Suprapubic skin (tissue), 4 donors: ENCODE data around the gene CYP27A1. TPM values are rescaled to one million over a fixed set of nuclear protein-coding genes. Genes with fewer than 3 reads are reported as not detected.
A peak's percentile ranks its signal among the peaks of the same experiment; 100 is the strongest.

Experiments used
- DNase-seq, 2 donors: peaks; one replicate each; pipeline ENCODE4 v3.0.0-alpha.2; 2019; ENCODE audit warnings: low spot score in 2 of 2
- H3K27ac ChIP-seq: fragments of 200-600 bp; sonication (generic); one replicate; pipeline ENCODE4 v1.5.1; 2019
- H3K27me3 ChIP-seq: fragments of 200-600 bp; sonication (generic); one replicate; pipeline ENCODE4 v1.5.1; 2019
- H3K36me3 ChIP-seq: fragments of 200-600 bp; sonication (generic); one replicate; pipeline ENCODE4 v1.5.1; 2019
- H3K4me1 ChIP-seq: fragments of 200-600 bp; sonication (generic); one replicate; pipeline ENCODE4 v1.5.1; 2019
- H3K4me3 ChIP-seq: fragments of 200-600 bp; sonication (generic); one replicate; pipeline ENCODE4 v1.5.1; 2019; ENCODE audit warnings: mild to moderate bottlenecking
- H3K9me3 ChIP-seq: fragments of 200-600 bp; sonication (generic); one replicate; pipeline ENCODE4 v1.5.1; 2019
- EP300 ChIP-seq: sonication (generic); formaldehyde crosslinking; IDR thresholded peaks from one replicate; pipeline ENCODE4 v1.6.1; 2017; ENCODE audit warnings: antibody characterized with exemption
- POLR2A ChIP-seq, 2 donors: fragments of 450-650 bp; IDR thresholded peaks; one replicate each; pipeline ENCODE4 v1.6.1; 2017; ENCODE audit warnings: antibody characterized with exemption in 2 of 2, mild to moderate bottlenecking in 2 of 2, moderate library complexity in 2 of 2
- POLR2AphosphoS5 ChIP-seq, 3 donors: sonication (generic); formaldehyde crosslinking; IDR thresholded peaks; one replicate each; pipeline ENCODE4 v1.6.1; 2017; ENCODE audit warnings: antibody characterized with exemption in 3 of 3
- WGBS: methylation state at CpG from one replicate; pipeline ENCODE4 v1.1.5; 2018; 5-methylcytosine and 5-hydroxymethylcytosine counted together
- total RNA-seq, 4 donors: library from RNA; depleted of rRNA; stranded (reverse); fragments of >200 nt; gene quantifications; one replicate each; pipeline ENCODE4 v1.1.0, GENCODE V29; 2016
- TF ChIP-seq, protein P1 (sequence below), 2 donors: fragments of 200-600 bp in 1 of 2; fragments of 450-650 bp in 1 of 2; sonication (generic) in 1 of 2; IDR thresholded peaks; one replicate each; pipeline ENCODE4 v1.5.1; 2016 to 2019; ENCODE audit warnings: antibody characterized with exemption in 2 of 2, mild to moderate bottlenecking in 1 of 2, moderate library complexity in 1 of 2

CYP27A1 gene
- total RNA-seq, 4 donors from 2014 or later = 17.4 to 30.7 (median 21.8) TPM

- 2% methylated on average over 27 of the region's 47 CpGs for WGBS
- TF ChIP-seq POLR2AphosphoS5 (IDR thresholded peaks at IDR 0.05) = no peak
- TF ChIP-seq, protein P1, sequence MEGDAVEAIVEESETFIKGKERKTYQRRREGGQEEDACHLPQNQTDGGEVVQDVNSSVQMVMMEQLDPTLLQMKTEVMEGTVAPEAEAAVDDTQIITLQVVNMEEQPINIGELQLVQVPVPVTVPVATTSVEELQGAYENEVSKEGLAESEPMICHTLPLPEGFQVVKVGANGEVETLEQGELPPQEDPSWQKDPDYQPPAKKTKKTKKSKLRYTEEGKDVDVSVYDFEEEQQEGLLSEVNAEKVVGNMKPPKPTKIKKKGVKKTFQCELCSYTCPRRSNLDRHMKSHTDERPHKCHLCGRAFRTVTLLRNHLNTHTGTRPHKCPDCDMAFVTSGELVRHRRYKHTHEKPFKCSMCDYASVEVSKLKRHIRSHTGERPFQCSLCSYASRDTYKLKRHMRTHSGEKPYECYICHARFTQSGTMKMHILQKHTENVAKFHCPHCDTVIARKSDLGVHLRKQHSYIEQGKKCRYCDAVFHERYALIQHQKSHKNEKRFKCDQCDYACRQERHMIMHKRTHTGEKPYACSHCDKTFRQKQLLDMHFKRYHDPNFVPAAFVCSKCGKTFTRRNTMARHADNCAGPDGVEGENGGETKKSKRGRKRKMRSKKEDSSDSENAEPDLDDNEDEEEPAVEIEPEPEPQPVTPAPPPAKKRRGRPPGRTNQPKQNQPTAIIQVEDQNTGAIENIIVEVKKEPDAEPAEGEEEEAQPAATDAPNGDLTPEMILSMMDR (IDR thresholded peaks at IDR 0.05) = no peak
- no peak for TF ChIP-seq POLR2A (IDR thresholded peaks at IDR 0.05)
- no peak for TF ChIP-seq EP300
- Histone ChIP-seq H3K36me3 (no peaks in the 10 kb centered on the region), H3K4me3 (peak overlapping the region; percentile 52), H3K27ac (peak overlapping the region; percentile 41), H3K27me3 (peaks cover 88% of the 10 kb centered on the region), H3K9me3 (no peaks in the 10 kb centered on the region), H3K4me1 (peaks cover 33% of the 10 kb centered on the region)
- peak; percentile 67 to 76 for DNase-seq
These were observed 78.3 kb downstream of the CYP27A1 start for GRCh38 chr2:218859988-218860831.

- H3K27me3 ChIP-seq = peaks cover 88% of the 10 kb centered on the region
- H3K27ac ChIP-seq = no peak overlapping the region
- WGBS = 6% methylated on average over 12 of the region's 21 CpGs
- H3K4me3 ChIP-seq = peak overlapping the region; percentile 52
- DNase-seq = peak; percentile 62 to 77
- H3K4me1 ChIP-seq = peaks cover 40% of the 10 kb centered on the region
- H3K36me3 ChIP-seq = no peaks in the 10 kb centered on the region
- no peak for TF ChIP-seq POLR2AphosphoS5 (IDR thresholded peaks at IDR 0.05)
- TF ChIP-seq POLR2A (IDR thresholded peaks at IDR 0.05) = no peak
- TF ChIP-seq EP300 = no peak
- TF ChIP-seq, protein P1 (IDR thresholded peaks at IDR 0.05) = no peak
- no peaks in the 10 kb centered on the region for H3K9me3 ChIP-seq
These were observed 79.0 kb downstream of the CYP27A1 start for GRCh38 chr2:218860950-218861381.

DNA sequence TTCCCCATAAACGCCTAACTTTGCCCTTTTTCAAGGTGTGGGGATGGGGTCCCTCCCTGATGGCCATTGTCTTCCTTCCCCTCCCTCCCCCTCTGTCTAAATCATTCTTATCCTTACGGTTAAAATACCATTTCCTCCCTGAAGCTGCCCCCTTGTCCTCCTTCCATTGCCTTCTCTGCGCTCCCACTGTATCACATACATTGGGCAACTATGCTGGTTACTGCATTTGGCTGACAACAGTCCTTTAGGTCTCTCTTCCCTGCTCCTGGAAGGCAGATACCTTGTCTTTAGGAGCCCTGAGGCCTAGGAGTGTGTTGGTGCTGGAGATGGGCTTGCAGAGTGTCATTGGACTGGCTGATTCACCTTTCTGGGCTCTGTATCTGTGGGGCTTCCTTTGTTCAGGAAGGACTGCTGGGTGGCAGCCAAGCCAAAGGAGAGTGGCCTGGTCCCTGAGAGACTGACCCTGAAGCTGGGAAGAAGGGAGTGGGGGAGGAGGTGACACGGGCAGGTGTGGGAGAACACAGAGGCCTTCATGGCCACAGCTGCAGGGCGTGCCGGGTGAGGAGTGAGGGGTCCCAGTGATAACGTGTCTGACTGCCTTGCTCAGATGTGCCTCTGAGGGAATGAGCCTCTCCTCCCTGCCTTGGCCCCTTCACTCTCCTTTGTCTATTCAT is 79.8 kb downstream of the CYP27A1 start:
- peak; percentile 41 to 49 for DNase-seq
- Histone ChIP-seq H3K4me1 (peaks cover 41% of the 10 kb centered on the region), H3K27me3 (peaks cover 86% of the 10 kb centered on the region), H3K36me3 (no peaks in the 10 kb centered on the region), H3K27ac (no peak overlapping the region), H3K4me3 (no peak overlapping the region), H3K9me3 (no peaks in the 10 kb centered on the region)
- no peak for TF ChIP-seq EP300
- WGBS = 79% methylated on average over 7 of the region's 7 CpGs

DNA sequence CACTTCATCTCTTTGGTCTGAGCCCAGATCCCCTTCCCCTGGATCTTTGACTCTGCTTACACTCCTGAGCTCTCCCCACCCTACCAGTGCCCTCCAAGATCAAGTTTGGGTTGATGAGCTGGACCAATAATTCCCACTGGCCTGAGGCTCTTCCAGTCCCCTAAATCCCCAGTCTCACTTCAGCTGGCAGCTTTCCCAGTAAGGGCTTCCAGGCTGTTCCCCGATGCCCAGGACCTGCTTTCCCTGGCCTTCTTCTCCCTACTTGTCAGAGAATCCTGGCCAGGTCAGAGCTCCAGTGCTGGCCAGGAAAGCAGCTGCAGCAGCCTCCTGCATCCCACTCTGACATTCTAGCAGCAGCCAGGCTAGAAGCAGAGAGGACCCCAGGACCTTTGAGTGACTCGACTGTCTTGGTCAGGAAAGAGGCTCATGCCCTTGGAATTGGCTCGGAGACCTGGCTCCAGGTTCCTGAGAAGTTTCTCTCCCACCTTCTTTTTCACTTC is 81.1 kb downstream of the CYP27A1 start:
- no peak for TF ChIP-seq EP300
- TF ChIP-seq POLR2AphosphoS5 (IDR thresholded peaks at IDR 0.05) = no peak
- TF ChIP-seq POLR2A (IDR thresholded peaks at IDR 0.05) = no peak
- TF ChIP-seq, protein P1 (IDR thresholded peaks at IDR 0.05) = no peak
- DNase-seq = peak in 1 of 2 donors; percentile 37
- WGBS = 83% methylated on average over 3 of the region's 3 CpGs
- Histone ChIP-seq H3K4me1 (peaks cover 38% of the 10 kb centered on the region), H3K27me3 (peaks cover 76% of the 10 kb centered on the region), H3K27ac (no peak overlapping the region), H3K36me3 (no peaks in the 10 kb centered on the region), H3K4me3 (no peak overlapping the region), H3K9me3 (no peaks in the 10 kb centered on the region)

Other genes starting within 250 kb of the CYP27A1 start
- 10 to 100 TPM; 10.2 to 25.9 (median 20.5) TPM for gene USP37, start 213.8 kb upstream of the CYP27A1 start, total RNA-seq
- 10 to 100 TPM; 41.9 to 77.6 (median 46.7) TPM for gene CNOT9, start 213.3 kb upstream of the CYP27A1 start, total RNA-seq
- gene PLCD4, start 174.2 kb upstream of the CYP27A1 start, total RNA-seq = 1 to 10 TPM in 3 of 4 donors, under 1 TPM in 1; 0.55 to 2.5 (median 1.5) TPM
- gene ZNF142, start 122.5 kb upstream of the CYP27A1 start, total RNA-seq = 10 to 100 TPM; 27.4 to 38.7 (median 30.7) TPM
- 10 to 100 TPM; 30.3 to 72.8 (median 39.2) TPM for gene BCS1L, start 122.5 kb upstream of the CYP27A1 start, total RNA-seq
- 10 to 100 TPM; 19.0 to 42.6 (median 23.2) TPM for gene RNF25, start 110.1 kb upstream of the CYP27A1 start, total RNA-seq
- gene STK36, start 110.1 kb upstream of the CYP27A1 start, total RNA-seq = 10 to 100 TPM; 20.7 to 43.4 (median 21.9) TPM
- 10 to 100 TPM; 18.9 to 43.5 (median 25.2) TPM for gene TTLL4, start 71.3 kb upstream of the CYP27A1 start, total RNA-seq
- gene PRKAG3, start 49.7 kb downstream of the CYP27A1 start, total RNA-seq = under 1 TPM in 1 of 4 donors, not detected in 3; 0.26 TPM
- 1 to 10 TPM; 1.4 to 3.7 (median 2.3) TPM for gene WNT6, start 77.7 kb downstream of the CYP27A1 start, total RNA-seq
- gene WNT10A, start 98.7 kb downstream of the CYP27A1 start, total RNA-seq = 10 to 100 TPM; 14.3 to 20.7 (median 16.3) TPM
- gene CDK5R2, start 177.5 kb downstream of the CYP27A1 start, total RNA-seq = not detected
- gene FEV, start 203.0 kb downstream of the CYP27A1 start, total RNA-seq = not detected
- not detected for gene CRYBA2, start 211.3 kb downstream of the CYP27A1 start, total RNA-seq